ENCODE measurements around the gene PHF20.
A peak's percentile ranks its signal among the peaks of the same experiment; 100 is the strongest.

The PHF20 gene

DNA sequence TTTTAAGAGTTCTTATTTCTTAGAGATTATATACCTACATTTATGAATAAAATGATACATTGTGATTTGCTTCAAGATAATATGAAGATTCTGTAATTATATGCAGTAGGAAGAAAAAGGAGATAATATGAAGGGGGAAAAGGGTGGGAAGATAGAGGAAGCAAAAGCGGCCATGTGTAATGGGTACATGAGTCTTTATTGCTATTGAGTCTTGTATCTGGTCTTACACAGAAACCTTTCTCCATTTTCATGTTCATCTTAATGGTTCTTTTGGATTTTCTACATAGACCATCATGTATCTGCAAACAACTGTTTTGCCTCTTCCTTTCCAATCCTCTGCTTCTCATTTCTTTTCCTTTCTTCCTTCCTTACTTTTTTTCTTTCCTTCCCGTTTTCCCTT is 36.1 kb downstream of the PHF20 start:
- no peaks in the 10 kb centered on the region for H3K9me3 ChIP-seq (ENCODE audit: control insufficient read depth in 5 of 5, low read length in 5 of 5)
- no peak overlapping the region for H3K27ac ChIP-seq (ENCODE audit: low read depth, low read length)
- no peak overlapping the region for H3K9ac ChIP-seq (ENCODE audit: low read length in 5 of 5)
- H3K4me1 ChIP-seq (ENCODE audit: control insufficient read depth in 5 of 5, insufficient read depth in 5 of 5, low read length in 5 of 5), result peaks cover 0 to 3% (median 0%) of the 10 kb centered on the region in 5 donors
- H3K36me3 ChIP-seq (ENCODE audit: control insufficient read depth in 5 of 5, insufficient read depth in 5 of 5, low read length in 5 of 5), result peaks cover 3 to 19% (median 8%) of the 10 kb centered on the region in 5 donors
- H3K4me3 ChIP-seq (ENCODE audit: low read depth in 1 of 5, low read length in 5 of 5), result no peak overlapping the region
- H3K27me3 ChIP-seq (ENCODE audit: control insufficient read depth in 5 of 5, insufficient read depth in 4 of 5, low read length in 5 of 5), result no peaks in the 10 kb centered on the region

DNA sequence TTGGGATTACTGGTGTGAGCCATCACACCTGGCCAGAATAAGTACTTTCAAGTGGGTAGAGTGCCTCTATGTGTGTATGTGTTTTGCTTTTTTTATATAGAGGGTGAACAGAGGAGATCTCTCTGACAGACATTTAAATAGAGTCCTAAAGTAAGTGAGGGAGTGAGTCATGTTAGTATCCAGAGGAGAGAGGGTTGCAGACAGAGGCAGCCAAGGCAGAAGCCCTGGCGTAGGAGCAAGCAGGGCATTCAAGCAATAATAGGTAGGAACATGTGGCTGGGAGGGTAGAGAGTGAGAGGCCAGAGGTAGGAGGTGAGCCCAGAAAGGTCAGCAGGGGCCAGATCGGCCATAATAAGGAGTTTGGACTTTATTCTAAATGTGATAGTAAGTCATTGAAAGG is 48.9 kb downstream of the PHF20 start:
- peaks cover 3 to 22% (median 16%) of the 10 kb centered on the region in 5 donors for H3K4me1 ChIP-seq (ENCODE audit: control insufficient read depth in 5 of 5, insufficient read depth in 5 of 5, low read length in 5 of 5)
- H3K9ac ChIP-seq (ENCODE audit: low read length in 5 of 5), result peak overlapping the region in 1 of 5 donors; percentile 30
- peak overlapping the region; percentile 77 for H3K27ac ChIP-seq (ENCODE audit: low read depth, low read length)
- no peaks in the 10 kb centered on the region for H3K36me3 ChIP-seq (ENCODE audit: control insufficient read depth in 5 of 5, insufficient read depth in 5 of 5, low read length in 5 of 5)
- H3K4me3 ChIP-seq (ENCODE audit: low read depth in 1 of 5, low read length in 5 of 5), result no peak overlapping the region
- H3K9me3 ChIP-seq (ENCODE audit: control insufficient read depth in 5 of 5, low read length in 5 of 5), result no peaks in the 10 kb centered on the region
- H3K27me3 ChIP-seq (ENCODE audit: control insufficient read depth in 5 of 5, insufficient read depth in 4 of 5, low read length in 5 of 5), result no peaks in the 10 kb centered on the region

DNA sequence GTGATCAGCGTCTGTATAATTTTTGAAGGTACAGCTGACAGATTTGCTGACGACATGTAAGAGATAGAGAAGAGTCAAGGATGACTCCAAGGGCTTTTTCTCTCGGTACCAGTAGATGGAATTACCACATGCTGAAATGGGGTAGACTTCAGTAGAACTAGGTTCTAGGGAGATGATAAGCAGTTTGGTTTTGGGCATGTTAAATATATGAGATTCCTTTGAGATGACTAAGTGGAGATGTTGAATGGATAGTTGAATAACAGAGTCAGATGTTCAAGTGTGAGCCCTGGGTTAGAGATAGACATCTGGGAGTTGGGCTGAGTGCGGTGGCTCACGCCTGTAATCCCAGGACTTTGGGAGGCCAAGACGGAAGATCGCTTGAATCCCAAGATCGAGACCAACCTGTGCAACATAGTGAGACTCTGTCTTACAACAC is 50.0 kb downstream of the PHF20 start:
- Histone ChIP-seq H3K27me3 (ENCODE audit: control insufficient read depth in 5 of 5, insufficient read depth in 4 of 5, low read length in 5 of 5) (no peaks in the 10 kb centered on the region), H3K36me3 (ENCODE audit: control insufficient read depth in 5 of 5, insufficient read depth in 5 of 5, low read length in 5 of 5) (no peaks in the 10 kb centered on the region), H3K9ac (ENCODE audit: low read length in 5 of 5) (no peak overlapping the region), H3K4me3 (ENCODE audit: low read depth in 1 of 5, low read length in 5 of 5) (no peak overlapping the region), H3K9me3 (ENCODE audit: control insufficient read depth in 5 of 5, low read length in 5 of 5) (no peaks in the 10 kb centered on the region), H3K27ac (ENCODE audit: low read depth, low read length) (no peak overlapping the region), H3K4me1 (ENCODE audit: control insufficient read depth in 5 of 5, insufficient read depth in 5 of 5, low read length in 5 of 5) (peaks cover 3 to 26% (median 16%) of the 10 kb centered on the region in 5 donors)

DNA sequence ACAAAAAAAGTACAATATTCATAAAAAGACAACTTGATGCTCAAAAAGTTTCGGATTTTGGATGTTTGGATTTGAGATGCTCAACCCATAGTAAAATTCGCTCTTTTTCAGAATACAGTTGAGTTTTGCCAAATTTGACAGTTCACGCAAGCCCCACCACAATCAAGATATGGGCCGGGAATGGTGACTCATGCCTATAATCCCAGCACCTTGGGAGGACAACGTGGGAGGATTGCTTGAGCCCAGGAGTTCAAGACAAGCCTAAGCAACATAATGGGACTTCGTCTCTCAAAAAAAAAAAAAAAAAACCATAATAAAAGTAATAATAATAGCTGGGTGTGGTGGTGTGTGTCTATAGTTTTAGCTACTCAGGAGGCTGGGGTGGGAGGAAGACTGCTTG is 51.3 kb downstream of the PHF20 start:
- H3K27me3 ChIP-seq (ENCODE audit: control insufficient read depth in 5 of 5, insufficient read depth in 4 of 5, low read length in 5 of 5), result no peaks in the 10 kb centered on the region

DNA sequence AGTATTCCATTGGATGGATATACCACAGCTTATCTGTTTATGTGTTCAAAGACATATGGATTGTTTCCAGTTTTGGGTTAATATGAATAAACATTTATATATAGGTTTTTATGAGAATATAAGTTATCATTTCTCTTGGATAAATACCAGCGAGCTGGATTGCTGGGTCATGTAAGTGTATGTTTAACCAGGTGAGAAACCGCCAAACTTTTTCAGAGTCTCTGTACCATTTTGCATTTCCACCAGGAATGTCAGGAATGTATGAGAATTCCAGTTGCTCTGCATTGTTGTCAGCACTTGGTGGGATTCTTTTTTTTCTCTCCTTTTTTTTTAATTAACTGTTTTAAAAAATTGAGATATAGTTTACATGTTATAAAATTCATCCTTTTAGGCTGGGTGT is 52.1 kb downstream of the PHF20 start:
- Histone ChIP-seq H3K4me3 (ENCODE audit: low read depth in 1 of 5, low read length in 5 of 5) (no peak overlapping the region), H3K4me1 (ENCODE audit: control insufficient read depth in 5 of 5, insufficient read depth in 5 of 5, low read length in 5 of 5) (peaks cover 3 to 34% (median 20%) of the 10 kb centered on the region in 5 donors), H3K27ac (ENCODE audit: low read depth, low read length) (no peak overlapping the region), H3K36me3 (ENCODE audit: control insufficient read depth in 5 of 5, insufficient read depth in 5 of 5, low read length in 5 of 5) (no peaks in the 10 kb centered on the region), H3K27me3 (ENCODE audit: control insufficient read depth in 5 of 5, insufficient read depth in 4 of 5, low read length in 5 of 5) (no peaks in the 10 kb centered on the region), H3K9ac (ENCODE audit: low read length in 5 of 5) (no peak overlapping the region), H3K9me3 (ENCODE audit: control insufficient read depth in 5 of 5, low read length in 5 of 5) (no peaks in the 10 kb centered on the region)

More for the DNA sequence above, 51.3 kb downstream of the PHF20 start:
- Histone ChIP-seq H3K36me3 (ENCODE audit: control insufficient read depth in 5 of 5, insufficient read depth in 5 of 5, low read length in 5 of 5) (no peaks in the 10 kb centered on the region), H3K9me3 (ENCODE audit: control insufficient read depth in 5 of 5, low read length in 5 of 5) (no peaks in the 10 kb centered on the region), H3K4me1 (ENCODE audit: control insufficient read depth in 5 of 5, insufficient read depth in 5 of 5, low read length in 5 of 5) (peaks cover 3 to 31% (median 16%) of the 10 kb centered on the region in 5 donors), H3K9ac (ENCODE audit: low read length in 5 of 5) (no peak overlapping the region), H3K4me3 (ENCODE audit: low read depth in 1 of 5, low read length in 5 of 5) (no peak overlapping the region), H3K27ac (ENCODE audit: low read depth, low read length) (no peak overlapping the region)

DNA sequence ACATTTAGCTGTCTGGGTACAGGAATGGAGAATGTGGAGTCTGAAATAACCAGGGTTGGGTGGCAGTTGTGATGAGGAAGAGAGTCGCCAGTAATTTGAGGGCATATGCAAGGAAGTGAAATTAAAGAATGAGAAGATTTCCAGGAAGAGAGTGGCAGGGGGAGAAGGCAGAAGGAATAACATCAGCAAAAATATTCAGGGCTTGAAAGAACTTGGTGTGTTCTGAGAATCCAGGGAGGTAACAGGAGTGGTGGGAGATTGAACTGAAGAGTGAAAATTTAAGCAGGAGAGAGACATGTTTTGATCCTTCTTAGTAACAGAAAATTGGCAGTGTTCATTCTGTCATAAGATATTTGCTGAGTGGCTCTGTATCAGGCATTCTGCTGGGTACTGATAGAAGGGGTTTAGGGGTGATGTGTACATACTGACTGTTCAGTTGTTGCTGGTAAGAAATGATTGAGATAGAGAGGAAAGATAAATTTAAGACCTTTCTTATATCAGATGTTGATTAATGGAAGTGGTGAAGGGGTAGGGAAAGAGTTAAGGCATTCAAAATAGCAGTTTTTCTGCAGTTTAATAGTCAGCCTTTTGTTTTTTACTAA is 54.7 kb downstream of the PHF20 start:
- H3K36me3 ChIP-seq (ENCODE audit: control insufficient read depth in 5 of 5, insufficient read depth in 5 of 5, low read length in 5 of 5), result no peaks in the 10 kb centered on the region
- no peak overlapping the region for H3K27ac ChIP-seq (ENCODE audit: low read depth, low read length)
- no peaks in the 10 kb centered on the region for H3K9me3 ChIP-seq (ENCODE audit: control insufficient read depth in 5 of 5, low read length in 5 of 5)
- no peak overlapping the region for H3K4me3 ChIP-seq (ENCODE audit: low read depth in 1 of 5, low read length in 5 of 5)
- no peak overlapping the region for H3K9ac ChIP-seq (ENCODE audit: low read length in 5 of 5)
- peaks cover 0 to 15% (median 6%) of the 10 kb centered on the region in 5 donors for H3K4me1 ChIP-seq (ENCODE audit: control insufficient read depth in 5 of 5, insufficient read depth in 5 of 5, low read length in 5 of 5)
- no peaks in the 10 kb centered on the region for H3K27me3 ChIP-seq (ENCODE audit: control insufficient read depth in 5 of 5, insufficient read depth in 4 of 5, low read length in 5 of 5)

DNA sequence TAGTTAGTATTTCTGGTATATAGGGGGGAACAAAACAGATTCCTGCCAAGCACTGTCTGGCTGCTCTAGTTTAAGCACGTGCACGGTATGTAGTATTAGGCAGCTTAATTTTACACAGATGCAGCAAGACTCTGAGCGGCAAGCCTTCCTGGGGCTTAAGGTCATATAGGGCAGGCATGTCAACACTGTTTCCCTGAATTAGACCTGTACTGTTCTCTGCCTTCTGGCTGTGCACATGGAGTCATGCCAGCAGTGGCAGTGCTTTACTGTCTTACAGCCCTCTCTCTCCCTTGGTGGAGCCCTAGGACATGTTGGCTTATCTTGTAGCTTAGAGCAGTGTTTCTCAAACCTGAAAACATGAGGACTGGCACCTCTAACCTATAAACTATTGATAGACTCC is 56.6 kb downstream of the PHF20 start:
- H3K4me1 ChIP-seq (ENCODE audit: control insufficient read depth in 5 of 5, insufficient read depth in 5 of 5, low read length in 5 of 5), result peaks cover 0 to 15% (median 6%) of the 10 kb centered on the region in 5 donors
- H3K36me3 ChIP-seq (ENCODE audit: control insufficient read depth in 5 of 5, insufficient read depth in 5 of 5, low read length in 5 of 5), result no peaks in the 10 kb centered on the region
- H3K9me3 ChIP-seq (ENCODE audit: control insufficient read depth in 5 of 5, low read length in 5 of 5), result no peaks in the 10 kb centered on the region
- H3K9ac ChIP-seq (ENCODE audit: low read length in 5 of 5), result no peak overlapping the region
- no peak overlapping the region for H3K27ac ChIP-seq (ENCODE audit: low read depth, low read length)
- no peaks in the 10 kb centered on the region for H3K27me3 ChIP-seq (ENCODE audit: control insufficient read depth in 5 of 5, insufficient read depth in 4 of 5, low read length in 5 of 5)
- no peak overlapping the region for H3K4me3 ChIP-seq (ENCODE audit: low read depth in 1 of 5, low read length in 5 of 5)

DNA sequence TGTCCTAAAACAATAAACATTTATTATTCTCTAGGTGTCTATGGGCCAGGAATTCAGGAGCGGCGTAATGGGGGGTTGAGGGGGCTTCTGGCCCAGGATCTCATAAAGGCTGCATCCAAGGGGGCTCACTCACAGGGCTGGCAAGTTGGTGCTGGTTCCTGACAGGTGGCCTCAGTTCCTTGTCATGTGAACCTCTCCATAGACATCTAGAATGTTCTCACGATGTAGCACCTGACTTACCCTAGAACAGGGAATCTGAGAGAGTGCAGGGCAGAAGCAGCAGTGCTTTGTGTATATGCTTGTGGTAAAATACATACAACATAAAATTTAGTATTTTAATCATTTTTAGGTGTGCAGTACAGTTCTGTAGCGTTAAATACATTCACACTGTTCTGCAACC is 57.1 kb downstream of the PHF20 start:
- Histone ChIP-seq H3K4me3 (ENCODE audit: low read depth in 1 of 5, low read length in 5 of 5) (no peak overlapping the region), H3K4me1 (ENCODE audit: control insufficient read depth in 5 of 5, insufficient read depth in 5 of 5, low read length in 5 of 5) (peaks cover 0 to 15% (median 6%) of the 10 kb centered on the region in 5 donors), H3K27me3 (ENCODE audit: control insufficient read depth in 5 of 5, insufficient read depth in 4 of 5, low read length in 5 of 5) (no peaks in the 10 kb centered on the region), H3K27ac (ENCODE audit: low read depth, low read length) (no peak overlapping the region), H3K9ac (ENCODE audit: low read length in 5 of 5) (no peak overlapping the region), H3K36me3 (ENCODE audit: control insufficient read depth in 5 of 5, insufficient read depth in 5 of 5, low read length in 5 of 5) (no peaks in the 10 kb centered on the region), H3K9me3 (ENCODE audit: control insufficient read depth in 5 of 5, low read length in 5 of 5) (no peaks in the 10 kb centered on the region)

DNA sequence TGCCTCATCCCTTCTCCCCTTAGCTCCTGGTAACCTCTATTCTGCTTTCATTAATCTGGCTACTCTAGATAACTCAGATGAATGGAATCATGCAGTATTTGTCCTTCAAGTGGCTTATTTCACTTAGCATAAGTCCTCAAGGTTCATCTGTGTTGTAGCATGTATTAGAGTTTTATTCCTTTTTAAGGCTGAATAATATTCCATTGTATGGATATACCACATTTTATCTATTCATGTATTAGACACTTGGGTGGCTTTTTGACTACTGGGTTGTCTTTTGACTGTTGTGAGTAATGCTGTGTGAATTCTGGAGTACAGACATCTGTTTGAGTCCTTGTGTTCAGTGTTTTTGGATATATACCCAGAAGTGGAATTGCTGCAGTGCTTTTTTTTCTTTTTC is 58.4 kb downstream of the PHF20 start:
- no peaks in the 10 kb centered on the region for H3K27me3 ChIP-seq (ENCODE audit: control insufficient read depth in 5 of 5, insufficient read depth in 4 of 5, low read length in 5 of 5)
- no peak overlapping the region for H3K27ac ChIP-seq (ENCODE audit: low read depth, low read length)
- no peak overlapping the region for H3K4me3 ChIP-seq (ENCODE audit: low read depth in 1 of 5, low read length in 5 of 5)
- H3K4me1 ChIP-seq (ENCODE audit: control insufficient read depth in 5 of 5, insufficient read depth in 5 of 5, low read length in 5 of 5), result peaks cover 0 to 15% (median 6%) of the 10 kb centered on the region in 5 donors
- H3K9me3 ChIP-seq (ENCODE audit: control insufficient read depth in 5 of 5, low read length in 5 of 5), result no peaks in the 10 kb centered on the region
- H3K9ac ChIP-seq (ENCODE audit: low read length in 5 of 5), result no peak overlapping the region
- no peaks in the 10 kb centered on the region for H3K36me3 ChIP-seq (ENCODE audit: control insufficient read depth in 5 of 5, insufficient read depth in 5 of 5, low read length in 5 of 5)

DNA sequence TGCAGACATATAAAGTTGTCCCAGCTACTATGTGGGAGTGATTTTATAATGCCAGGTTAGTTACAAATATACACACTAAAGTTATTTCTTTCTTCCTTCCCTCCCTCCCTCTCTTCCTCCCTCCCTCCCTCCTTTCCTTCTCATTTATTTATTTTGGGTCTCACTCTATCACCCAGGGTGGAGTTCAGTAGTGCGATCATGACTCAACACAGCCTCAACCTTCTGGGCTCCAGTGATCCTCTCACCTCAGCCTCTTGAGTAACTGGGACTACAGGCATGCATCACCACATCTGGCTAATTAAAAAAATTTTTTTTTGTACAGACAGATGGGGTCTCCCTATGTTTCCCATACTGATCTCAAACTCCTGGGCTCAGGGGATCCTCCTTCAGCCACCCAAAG is 59.2 kb downstream of the PHF20 start:
- Histone ChIP-seq H3K4me3 (ENCODE audit: low read depth in 1 of 5, low read length in 5 of 5) (no peak overlapping the region), H3K27ac (ENCODE audit: low read depth, low read length) (no peak overlapping the region), H3K27me3 (ENCODE audit: control insufficient read depth in 5 of 5, insufficient read depth in 4 of 5, low read length in 5 of 5) (no peaks in the 10 kb centered on the region), H3K4me1 (ENCODE audit: control insufficient read depth in 5 of 5, insufficient read depth in 5 of 5, low read length in 5 of 5) (peaks cover 0 to 15% (median 6%) of the 10 kb centered on the region in 5 donors), H3K9ac (ENCODE audit: low read length in 5 of 5) (no peak overlapping the region), H3K36me3 (ENCODE audit: control insufficient read depth in 5 of 5, insufficient read depth in 5 of 5, low read length in 5 of 5) (no peaks in the 10 kb centered on the region), H3K9me3 (ENCODE audit: control insufficient read depth in 5 of 5, low read length in 5 of 5) (no peaks in the 10 kb centered on the region)
